Body of pancreas (tissue), 4 donors: Measurements from ENCODE around the gene NCR1.

Experiments used
- POLR2A ChIP-seq, 3 donors: fragments of 450-650 bp; IDR thresholded peaks; one replicate each; pipeline ENCODE4 v1.6.1; 2016; ENCODE audit warnings: antibody characterized with exemption in 3 of 3, mild to moderate bottlenecking in 2 of 3
- TF ChIP-seq, protein P1 (sequence below), 7 experiments: fragments of 450-650 bp in 4 of 7; fragments of 200-600 bp in 3 of 7; sonication (generic) in 3 of 7; IDR thresholded peaks; one replicate each; pipeline ENCODE4 v1.5.1; 2016 to 2019; ENCODE audit warnings: antibody characterized with exemption in 7 of 7

DNA sequence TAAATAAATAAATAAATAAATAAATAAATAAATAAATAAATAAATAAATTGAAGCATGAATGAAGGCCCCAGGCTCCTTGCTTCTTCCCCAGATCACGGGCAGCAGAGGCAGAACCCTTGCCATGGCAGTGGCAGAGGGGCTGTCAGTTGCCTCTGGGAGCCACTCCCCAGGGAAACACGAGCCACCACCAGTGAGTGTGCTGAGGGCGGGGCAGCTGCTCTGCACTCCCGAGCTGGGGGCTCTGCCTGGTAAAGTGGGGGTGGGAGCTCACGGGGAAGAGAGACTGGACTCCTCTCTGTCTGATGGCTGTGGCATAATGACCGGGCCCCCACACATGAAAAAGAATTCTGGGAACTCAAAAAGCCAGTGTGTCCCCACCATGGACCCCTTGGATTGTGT lies 24.1 kb upstream of the NCR1 start:
- TF ChIP-seq, protein P1, sequence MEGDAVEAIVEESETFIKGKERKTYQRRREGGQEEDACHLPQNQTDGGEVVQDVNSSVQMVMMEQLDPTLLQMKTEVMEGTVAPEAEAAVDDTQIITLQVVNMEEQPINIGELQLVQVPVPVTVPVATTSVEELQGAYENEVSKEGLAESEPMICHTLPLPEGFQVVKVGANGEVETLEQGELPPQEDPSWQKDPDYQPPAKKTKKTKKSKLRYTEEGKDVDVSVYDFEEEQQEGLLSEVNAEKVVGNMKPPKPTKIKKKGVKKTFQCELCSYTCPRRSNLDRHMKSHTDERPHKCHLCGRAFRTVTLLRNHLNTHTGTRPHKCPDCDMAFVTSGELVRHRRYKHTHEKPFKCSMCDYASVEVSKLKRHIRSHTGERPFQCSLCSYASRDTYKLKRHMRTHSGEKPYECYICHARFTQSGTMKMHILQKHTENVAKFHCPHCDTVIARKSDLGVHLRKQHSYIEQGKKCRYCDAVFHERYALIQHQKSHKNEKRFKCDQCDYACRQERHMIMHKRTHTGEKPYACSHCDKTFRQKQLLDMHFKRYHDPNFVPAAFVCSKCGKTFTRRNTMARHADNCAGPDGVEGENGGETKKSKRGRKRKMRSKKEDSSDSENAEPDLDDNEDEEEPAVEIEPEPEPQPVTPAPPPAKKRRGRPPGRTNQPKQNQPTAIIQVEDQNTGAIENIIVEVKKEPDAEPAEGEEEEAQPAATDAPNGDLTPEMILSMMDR (IDR thresholded peaks at IDR 0.05), result no peak
- TF ChIP-seq POLR2A (IDR thresholded peaks at IDR 0.05), result no peak
